Measurements from ENCODE around the gene EME2. TPM values are rescaled to one million over a fixed set of nuclear protein-coding genes. Genes with fewer than 3 reads are reported as not detected.

EME2 gene
- total RNA-seq, 1 donor from 2014 or later: 23.3 TPM

DNA sequence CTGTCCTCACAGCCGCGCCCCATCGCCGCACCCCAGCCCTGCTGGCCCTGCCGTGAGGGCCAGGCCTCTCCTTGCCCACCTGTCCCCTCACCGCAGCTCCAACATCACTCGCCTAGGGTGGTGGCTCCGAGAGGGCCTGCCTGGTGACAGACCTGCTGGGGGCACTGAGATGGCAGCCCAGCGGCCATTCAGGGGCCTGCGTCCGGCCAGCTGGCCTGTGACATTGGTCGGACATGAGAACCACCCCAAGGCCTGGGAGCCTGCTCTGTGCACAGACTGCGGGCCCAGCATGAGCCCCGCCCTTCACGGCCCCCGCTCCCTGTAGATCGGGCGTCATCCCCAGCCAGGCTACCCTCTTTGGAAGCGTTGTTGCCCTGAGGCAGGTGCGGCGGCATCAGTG, 13.1 kb upstream of the EME2 start:
- FAIRE-seq (no peak), DNase-seq (ENCODE audit: low read depth) (no peak)
- Histone ChIP-seq H2AFZ (ENCODE audit: low read depth, low read length) (no peak overlapping the region), H3K9me3 (ENCODE audit: insufficient read depth, low read depth, low read length) (no peaks in the 10 kb centered on the region), H3K9ac (ENCODE audit: low read length) (no peak overlapping the region), H3K4me1 (ENCODE audit: insufficient read depth, low read length) (no peaks in the 10 kb centered on the region), H3K79me2 (ENCODE audit: insufficient read depth, low read length) (no peaks in the 10 kb centered on the region), H4K20me1 (ENCODE audit: insufficient read depth, low read length) (peaks cover 20% of the 10 kb centered on the region), H3K4me2 (ENCODE audit: low read length) (no peak overlapping the region), H3K27ac (ENCODE audit: low read depth, low read length) (no peak overlapping the region), H3K4me3 (ENCODE audit: insufficient read depth, low read depth, low read length) (no peak overlapping the region), H3K27me3 (ENCODE audit: insufficient read depth, low read length) (no peaks in the 10 kb centered on the region), H3K36me3 (ENCODE audit: insufficient read depth, low read length) (peaks cover 2% of the 10 kb centered on the region)
- no peak overlapping the region for H3K27ac Mint-ChIP-seq (ENCODE audit: unreplicated experiment)
- no peak overlapping the region for H3K4me3 Mint-ChIP-seq (ENCODE audit: unreplicated experiment)
- no peaks in the 10 kb centered on the region for H3K27me3 Mint-ChIP-seq (ENCODE audit: low read depth, unreplicated experiment)
- TF ChIP-seq, protein P1, sequence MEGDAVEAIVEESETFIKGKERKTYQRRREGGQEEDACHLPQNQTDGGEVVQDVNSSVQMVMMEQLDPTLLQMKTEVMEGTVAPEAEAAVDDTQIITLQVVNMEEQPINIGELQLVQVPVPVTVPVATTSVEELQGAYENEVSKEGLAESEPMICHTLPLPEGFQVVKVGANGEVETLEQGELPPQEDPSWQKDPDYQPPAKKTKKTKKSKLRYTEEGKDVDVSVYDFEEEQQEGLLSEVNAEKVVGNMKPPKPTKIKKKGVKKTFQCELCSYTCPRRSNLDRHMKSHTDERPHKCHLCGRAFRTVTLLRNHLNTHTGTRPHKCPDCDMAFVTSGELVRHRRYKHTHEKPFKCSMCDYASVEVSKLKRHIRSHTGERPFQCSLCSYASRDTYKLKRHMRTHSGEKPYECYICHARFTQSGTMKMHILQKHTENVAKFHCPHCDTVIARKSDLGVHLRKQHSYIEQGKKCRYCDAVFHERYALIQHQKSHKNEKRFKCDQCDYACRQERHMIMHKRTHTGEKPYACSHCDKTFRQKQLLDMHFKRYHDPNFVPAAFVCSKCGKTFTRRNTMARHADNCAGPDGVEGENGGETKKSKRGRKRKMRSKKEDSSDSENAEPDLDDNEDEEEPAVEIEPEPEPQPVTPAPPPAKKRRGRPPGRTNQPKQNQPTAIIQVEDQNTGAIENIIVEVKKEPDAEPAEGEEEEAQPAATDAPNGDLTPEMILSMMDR (IDR thresholded peaks at IDR 0.05; ENCODE audit: insufficient read depth, low read depth, low read length): no peak
- TF ChIP-seq EZH2 (IDR thresholded peaks at IDR 0.05; ENCODE audit: insufficient read depth, low read length): no peak
- H3K9me3 Mint-ChIP-seq (ENCODE audit: unreplicated experiment): no peaks in the 10 kb centered on the region
- H3K4me1 Mint-ChIP-seq (ENCODE audit: low read depth, unreplicated experiment): peaks cover 8% of the 10 kb centered on the region
- H3K36me3 Mint-ChIP-seq (ENCODE audit: low read depth, unreplicated experiment): peaks cover 12% of the 10 kb centered on the region

- no peak overlapping the region for H3K9ac ChIP-seq (ENCODE audit: low read length)
- H3K4me1 Mint-ChIP-seq (ENCODE audit: low read depth, unreplicated experiment): no peaks in the 10 kb centered on the region
- H3K36me3 Mint-ChIP-seq (ENCODE audit: low read depth, unreplicated experiment): peaks cover 7% of the 10 kb centered on the region
- H2AFZ ChIP-seq (ENCODE audit: low read depth, low read length): no peak overlapping the region
- peaks cover 15% of the 10 kb centered on the region for H4K20me1 ChIP-seq (ENCODE audit: insufficient read depth, low read length)
- H3K4me3 Mint-ChIP-seq (ENCODE audit: unreplicated experiment): no peak overlapping the region
- no peak overlapping the region for H3K27ac ChIP-seq (ENCODE audit: low read depth, low read length)
- FAIRE-seq (no peak), DNase-seq (ENCODE audit: low read depth) (no peak)
- no peak overlapping the region for H3K27ac Mint-ChIP-seq (ENCODE audit: unreplicated experiment)
- H3K36me3 ChIP-seq (ENCODE audit: insufficient read depth, low read length): peaks cover 2% of the 10 kb centered on the region
- H3K9me3 Mint-ChIP-seq (ENCODE audit: unreplicated experiment): no peaks in the 10 kb centered on the region
- no peak overlapping the region for H3K4me3 ChIP-seq (ENCODE audit: insufficient read depth, low read depth, low read length)
- TF ChIP-seq EZH2 (IDR thresholded peaks at IDR 0.05; ENCODE audit: insufficient read depth, low read length): no peak
- TF ChIP-seq, protein P1 (IDR thresholded peaks at IDR 0.05; ENCODE audit: insufficient read depth, low read depth, low read length): no peak
- H3K9me3 ChIP-seq (ENCODE audit: insufficient read depth, low read depth, low read length): no peaks in the 10 kb centered on the region
- H3K4me1 ChIP-seq (ENCODE audit: insufficient read depth, low read length): no peaks in the 10 kb centered on the region
- H3K27me3 ChIP-seq (ENCODE audit: insufficient read depth, low read length): no peaks in the 10 kb centered on the region
- H3K79me2 ChIP-seq (ENCODE audit: insufficient read depth, low read length): no peaks in the 10 kb centered on the region
- no peak overlapping the region for H3K4me2 ChIP-seq (ENCODE audit: low read length)
- no peaks in the 10 kb centered on the region for H3K27me3 Mint-ChIP-seq (ENCODE audit: low read depth, unreplicated experiment)
Observed at GRCh38 chr16:1760911-1761310, 11.7 kb upstream of the EME2 start.

DNA sequence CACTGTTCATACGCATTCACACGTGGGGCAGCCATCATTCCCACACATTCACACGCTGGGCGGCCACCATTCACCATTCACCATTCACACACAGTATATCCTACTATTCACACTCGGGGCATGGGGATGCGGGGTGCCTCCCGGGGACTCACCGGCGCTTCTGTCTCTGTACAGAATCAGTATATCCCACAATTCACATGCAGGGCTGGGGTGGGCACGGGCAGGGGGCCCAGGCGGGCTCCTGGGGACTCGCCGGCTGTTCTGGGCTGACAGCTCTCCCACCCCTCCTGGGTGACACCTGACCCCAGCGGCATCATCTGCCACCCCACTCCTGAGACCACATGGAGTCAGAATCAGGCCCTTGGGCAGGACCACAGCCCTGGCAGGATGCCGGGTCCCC, 10.9 kb upstream of the EME2 start:
- TF ChIP-seq EZH2 (IDR thresholded peaks at IDR 0.05; ENCODE audit: insufficient read depth, low read length): no peak
- Histone ChIP-seq H3K4me3 (ENCODE audit: insufficient read depth, low read depth, low read length) (no peak overlapping the region), H3K9me3 (ENCODE audit: insufficient read depth, low read depth, low read length) (no peaks in the 10 kb centered on the region), H3K36me3 (ENCODE audit: insufficient read depth, low read length) (peaks cover 2% of the 10 kb centered on the region), H3K4me2 (ENCODE audit: low read length) (no peak overlapping the region), H3K4me1 (ENCODE audit: insufficient read depth, low read length) (no peaks in the 10 kb centered on the region), H2AFZ (ENCODE audit: low read depth, low read length) (no peak overlapping the region), H3K27ac (ENCODE audit: low read depth, low read length) (no peak overlapping the region), H3K79me2 (ENCODE audit: insufficient read depth, low read length) (no peaks in the 10 kb centered on the region), H4K20me1 (ENCODE audit: insufficient read depth, low read length) (peaks cover 12% of the 10 kb centered on the region), H3K9ac (ENCODE audit: low read length) (no peak overlapping the region), H3K27me3 (ENCODE audit: insufficient read depth, low read length) (no peaks in the 10 kb centered on the region)
- Mint-ChIP-seq H3K36me3 (ENCODE audit: low read depth, unreplicated experiment) (peaks cover 7% of the 10 kb centered on the region), H3K4me3 (ENCODE audit: unreplicated experiment) (no peak overlapping the region), H3K4me1 (ENCODE audit: low read depth, unreplicated experiment) (no peaks in the 10 kb centered on the region), H3K27me3 (ENCODE audit: low read depth, unreplicated experiment) (no peaks in the 10 kb centered on the region), H3K27ac (ENCODE audit: unreplicated experiment) (no peak overlapping the region), H3K9me3 (ENCODE audit: unreplicated experiment) (no peaks in the 10 kb centered on the region)
- FAIRE-seq: no peak
- DNase-seq (ENCODE audit: low read depth): no peak

All from astrocyte (in vitro differentiated cells and primary cell).